Measurements from ENCODE around the gene PHACTR4.
"Not testable (repeated sequence)": the region's sequence is repeated elsewhere in the genome, so short reads cannot be mapped to it uniquely, and the experiment has no call there.

Gene PHACTR4

GRCh38 chr1:28370239-28371009 lies 884 bp downstream of the PHACTR4 start:
- DNase-seq, result peak in 20 of 51 donors; percentile 2 to 71 (median 28)

GRCh38 chr1:28371010-28371377 lies 1.5 kb downstream of the PHACTR4 start:
- no peak for DNase-seq

DNA sequence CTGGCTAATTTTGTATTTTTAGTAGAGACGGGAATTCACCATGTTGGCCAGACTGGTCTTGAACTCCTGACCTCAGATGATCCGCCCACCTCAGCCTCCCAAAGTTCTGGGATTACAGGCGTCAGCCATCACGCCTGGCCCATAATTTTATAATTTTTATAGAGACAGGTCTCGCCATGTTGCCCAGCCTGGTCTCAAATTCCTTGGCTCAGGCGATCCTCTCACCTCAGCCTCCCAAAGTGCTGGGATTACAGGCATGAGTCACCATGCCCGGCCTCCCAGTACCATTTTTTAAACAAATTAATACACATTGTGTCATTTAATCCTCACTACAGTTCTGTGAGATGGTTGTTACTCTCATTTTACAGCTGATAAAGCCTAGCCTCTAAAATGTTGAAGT lies 3.9 kb downstream of the PHACTR4 start:
- DNase-seq, result not testable (repeated sequence)

DNA sequence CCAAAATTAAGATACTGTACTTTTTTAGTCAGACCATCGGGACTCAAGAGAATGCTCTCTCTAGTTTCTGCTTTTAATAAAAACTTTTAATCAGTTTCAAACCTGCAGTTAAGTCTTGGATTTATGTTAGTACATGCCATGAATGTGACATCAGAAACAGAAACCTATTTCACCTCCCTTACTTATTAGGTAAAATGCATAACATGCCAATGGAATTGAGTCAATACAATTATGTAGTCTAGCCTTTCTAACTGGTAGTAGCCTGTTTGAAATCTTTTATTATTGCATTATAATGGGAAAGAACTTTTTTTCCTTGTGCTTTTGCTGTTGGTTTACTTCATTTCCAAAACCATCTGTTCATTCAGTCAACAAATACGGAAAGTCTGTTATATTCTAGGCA lies 4.8 kb downstream of the PHACTR4 start:
- DNase-seq, result no peak

- DNase-seq, result not testable (repeated sequence)
These were observed 6.1 kb downstream of the PHACTR4 start for GRCh38 chr1:28375598-28375997.

- DNase-seq, result not testable (repeated sequence)
These were observed 6.7 kb downstream of the PHACTR4 start for GRCh38 chr1:28376195-28376594.

DNA sequence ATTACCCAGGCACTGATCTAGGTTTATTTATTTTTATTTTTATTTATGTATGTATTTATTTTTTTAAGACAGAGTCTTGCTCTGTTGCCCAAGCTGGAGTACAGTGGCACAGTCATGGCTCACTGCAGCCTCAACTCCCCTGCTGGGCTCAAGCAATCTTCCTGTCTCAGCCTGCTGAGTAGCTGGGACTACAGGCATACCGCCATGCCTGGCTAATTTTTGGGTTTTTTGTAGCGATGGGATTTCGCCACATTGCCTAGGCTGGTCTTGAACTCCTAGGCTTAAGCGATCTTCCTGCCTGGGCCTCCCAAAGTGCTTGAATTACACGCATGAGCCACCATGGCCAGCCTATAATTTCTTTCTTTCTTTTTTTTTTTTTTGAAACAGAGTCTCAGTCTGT lies 9.4 kb downstream of the PHACTR4 start:
- DNase-seq, result no peak

GRCh38 chr1:28380394-28380793 lies 10.9 kb downstream of the PHACTR4 start:
- no peak for DNase-seq

DNA sequence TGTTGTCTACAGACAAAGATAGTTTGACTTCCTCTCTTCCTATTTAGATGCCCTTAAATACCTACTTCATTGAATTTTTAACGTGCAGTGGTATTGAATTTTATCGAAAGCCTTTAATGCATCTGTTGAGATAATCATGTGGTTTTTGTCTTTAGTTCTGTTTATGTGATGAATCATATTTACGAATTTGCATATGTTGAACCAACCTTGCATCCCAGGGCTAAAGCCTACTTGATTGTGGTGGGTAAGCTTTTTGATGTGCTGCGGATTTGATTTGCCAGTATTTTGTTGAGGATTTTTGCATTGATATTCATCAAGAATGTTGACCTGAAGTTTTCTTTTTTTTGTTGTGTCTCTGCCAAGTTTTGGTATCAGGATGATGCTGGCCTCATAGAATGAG lies 14.2 kb downstream of the PHACTR4 start:
- not testable (repeated sequence) for DNase-seq

DNA sequence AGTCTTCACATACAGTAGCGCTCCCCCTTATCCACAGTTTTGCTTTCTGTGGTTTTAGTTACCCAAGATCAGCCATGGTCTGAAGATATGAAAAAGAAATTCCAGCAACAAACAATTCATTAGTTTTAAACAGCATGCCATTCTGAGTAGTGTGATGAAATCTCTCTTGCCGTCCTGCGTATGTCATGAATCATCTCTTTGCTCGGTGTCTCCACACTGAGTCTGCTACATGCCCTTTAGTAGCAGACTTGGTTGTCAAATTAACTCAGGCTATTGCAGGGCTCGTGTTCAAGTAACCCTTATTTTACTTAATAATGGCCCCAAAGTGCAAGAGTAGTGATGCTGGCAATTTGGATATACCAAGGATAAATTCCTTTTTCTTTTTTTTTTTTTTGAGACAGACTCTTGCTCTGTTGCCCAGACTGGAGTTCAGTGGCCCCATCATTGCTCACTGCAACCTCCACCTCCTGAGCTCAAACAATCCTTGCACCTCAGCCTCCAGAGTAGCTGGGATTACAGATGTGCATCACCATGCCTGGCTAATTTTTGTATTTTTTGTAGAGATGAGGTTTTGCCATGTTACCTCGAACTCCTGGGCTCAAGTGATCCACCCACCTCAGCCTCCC lies 22.6 kb downstream of the PHACTR4 start:
- no peak for DNase-seq

DNA sequence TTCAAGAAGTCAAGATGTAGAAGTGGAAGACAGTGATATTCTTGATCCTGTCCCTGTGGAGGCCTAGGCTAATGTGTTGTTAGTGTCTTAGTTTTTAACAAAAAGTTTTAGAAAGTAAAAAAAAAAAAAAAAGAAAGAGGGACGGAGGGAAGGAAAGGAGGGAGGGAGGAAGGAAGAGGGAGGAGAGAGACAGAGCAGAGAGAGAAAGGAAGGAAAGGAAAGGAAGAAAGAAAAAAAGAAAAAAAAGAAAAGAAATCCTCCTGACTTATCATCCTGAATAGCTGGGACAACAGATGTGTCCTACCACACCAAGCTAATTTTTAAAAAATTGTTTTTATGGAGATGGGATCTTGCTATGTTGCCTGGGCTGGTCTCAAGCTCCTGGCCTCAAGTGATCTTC lies 24.6 kb downstream of the PHACTR4 start:
- DNase-seq, result no peak

DNA sequence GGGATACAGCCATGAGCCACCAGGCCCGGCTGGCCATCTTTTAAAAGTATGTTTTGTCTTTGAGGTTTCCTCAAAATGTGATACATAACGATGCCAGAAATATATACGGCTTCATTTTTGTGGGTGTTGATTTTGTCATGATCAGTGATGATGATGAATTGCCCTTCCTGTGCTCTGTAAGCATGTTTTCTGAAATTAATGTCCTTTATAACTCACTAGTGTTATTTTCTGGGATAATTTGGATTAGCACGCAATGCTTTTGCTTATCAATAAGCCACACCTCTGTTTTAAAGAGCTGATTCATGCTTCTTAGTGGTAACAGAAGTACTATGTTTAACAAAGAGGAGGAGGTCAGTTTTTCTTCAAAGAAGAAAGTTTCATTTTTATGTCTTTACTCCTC lies 25.6 kb downstream of the PHACTR4 start:
- no peak for DNase-seq

GRCh38 chr1:28401760-28402159 lies 32.2 kb downstream of the PHACTR4 start:
- no peak for DNase-seq

- DNase-seq, result no peak
These were observed 39.5 kb downstream of the PHACTR4 start for GRCh38 chr1:28409090-28409489.

- DNase-seq, result no peak
These were observed 42.1 kb downstream of the PHACTR4 start for GRCh38 chr1:28411656-28412055.

DNA sequence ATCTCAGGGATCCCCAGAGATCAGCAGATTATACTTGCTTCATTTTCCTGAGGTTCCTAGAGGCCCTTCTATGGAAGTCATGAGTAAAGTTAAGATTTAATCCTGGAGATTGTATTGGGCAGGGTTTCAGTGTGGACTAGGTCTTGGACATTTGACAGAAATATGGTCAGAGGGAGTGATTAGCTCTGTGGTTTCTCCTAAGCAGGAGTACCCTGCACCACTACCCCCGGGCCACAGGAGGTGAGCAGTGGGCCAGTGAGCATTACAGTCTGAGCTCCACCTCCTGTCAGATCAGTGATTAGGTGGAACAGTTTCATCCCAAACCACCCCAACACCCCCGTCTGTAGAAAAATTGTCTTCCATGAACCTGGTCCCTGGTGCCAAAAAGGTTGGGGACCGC lies 43.2 kb downstream of the PHACTR4 start:
- no peak for DNase-seq

GRCh38 chr1:28416509-28417194 lies 47.1 kb downstream of the PHACTR4 start:
- no peak for DNase-seq

DNA sequence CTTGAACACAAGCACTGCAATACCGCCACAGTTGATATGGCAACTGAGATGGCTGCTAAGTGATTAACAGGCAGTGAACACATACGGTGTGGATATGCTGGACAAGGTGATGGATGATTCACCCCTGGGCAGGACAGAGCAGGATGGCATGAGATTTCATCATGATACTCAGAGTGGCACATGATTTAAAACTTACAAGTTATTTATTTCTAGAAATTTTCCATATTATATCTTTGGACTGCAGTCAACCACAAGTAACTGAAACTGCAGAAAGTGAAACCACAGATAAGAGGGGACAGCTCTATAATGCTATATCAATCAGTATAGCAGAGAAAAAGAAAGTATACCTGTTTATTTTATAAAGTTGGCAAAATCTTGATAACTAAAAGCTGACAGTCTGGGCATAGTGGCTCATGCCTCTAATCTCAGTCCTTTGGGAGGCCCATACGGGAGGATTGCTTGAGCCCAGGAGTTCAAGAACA lies 47.9 kb downstream of the PHACTR4 start:
- DNase-seq, result peak in 2 of 51 donors; percentile 2

DNA sequence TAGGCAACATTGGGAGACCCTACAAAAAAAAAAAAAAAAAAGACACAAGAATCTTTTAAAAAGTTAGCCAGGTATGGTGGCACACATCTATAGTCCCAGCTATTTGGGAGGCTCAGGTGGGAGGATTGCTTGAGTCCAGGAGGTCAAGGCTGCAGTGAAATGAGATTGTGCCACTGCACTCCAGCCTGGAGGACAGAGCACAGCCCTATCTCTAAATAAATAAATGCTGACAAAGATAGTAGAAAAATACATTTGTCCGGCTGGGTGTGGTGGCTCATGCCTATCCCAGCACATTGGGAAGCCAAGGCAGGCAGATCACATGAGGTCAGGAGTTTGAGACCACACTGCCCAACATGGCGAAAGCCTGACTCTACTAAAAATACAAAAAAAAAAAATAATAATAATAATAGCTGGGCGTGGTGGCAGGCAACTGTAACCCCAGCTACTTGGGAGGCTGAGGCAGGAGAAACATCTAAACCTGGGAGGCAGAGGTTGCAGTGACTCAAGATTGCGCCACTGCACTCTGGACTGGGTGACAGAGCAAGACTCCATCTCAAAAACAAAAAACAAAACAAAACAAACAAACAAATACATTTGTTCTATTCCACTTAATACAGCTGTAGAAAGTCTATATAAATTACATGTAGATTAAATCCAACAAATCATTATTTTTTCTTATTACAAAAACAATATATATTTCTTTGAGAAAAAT lies 48.5 kb downstream of the PHACTR4 start:
- DNase-seq, result no peak

DNA sequence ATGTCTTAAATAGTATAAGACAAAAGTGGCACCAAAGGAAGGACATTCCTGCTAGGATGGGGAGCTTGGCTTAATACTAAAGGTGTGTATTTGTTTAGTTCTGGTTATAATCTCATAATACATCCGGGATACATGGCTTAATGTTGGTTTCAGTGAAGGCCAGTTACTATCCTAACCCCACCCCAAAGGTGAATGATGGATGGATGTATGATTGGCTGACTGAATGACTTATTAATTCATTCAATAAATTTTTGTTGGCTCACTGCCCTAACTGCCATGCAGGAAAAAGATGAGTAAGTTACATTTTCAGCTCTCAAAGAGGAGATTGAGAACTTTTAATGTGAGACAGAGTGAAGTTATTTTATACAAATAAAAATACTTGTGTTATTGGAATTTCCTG lies 52.2 kb downstream of the PHACTR4 start:
- DNase-seq, result no peak

DNA sequence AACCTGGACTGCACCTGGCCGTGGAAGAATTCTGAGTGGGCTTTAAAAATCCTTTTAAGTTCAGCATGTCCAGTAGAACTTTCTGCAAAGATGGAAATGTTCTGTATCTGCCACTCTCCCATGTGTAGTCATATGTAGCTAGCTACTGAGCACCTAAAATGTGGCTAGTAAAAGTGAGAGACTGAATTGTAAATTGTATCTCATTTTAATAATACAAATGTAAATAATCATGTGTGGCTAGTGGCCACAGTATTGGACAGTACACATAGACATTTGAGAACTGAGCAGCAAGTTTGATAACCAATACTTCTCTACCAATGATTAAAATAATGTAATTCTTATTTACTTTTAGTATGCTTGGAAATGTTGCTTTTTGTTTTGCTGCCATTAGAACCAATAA lies 57.3 kb downstream of the PHACTR4 start:
- no peak for DNase-seq

- no peak for DNase-seq
These were observed 58.5 kb downstream of the PHACTR4 start for GRCh38 chr1:28428012-28428411.

Measured in hypothalamus (tissue), 51 donors.